ENCODE results near the gene NOL4L. TPM values are rescaled to one million over a fixed set of nuclear protein-coding genes. Genes with fewer than 3 reads are reported as not detected.

NOL4L gene
- polyA plus RNA-seq, 1 experiment, result 10.9 TPM

GRCh38 chr20:32445539-32446273, 139.4 kb downstream of the NOL4L start:
- TF ChIP-seq CTCF (IDR thresholded peaks at IDR 0.05; ENCODE audit: insufficient read depth, low read depth, low read length), result no peak
- ChIA-PET CTCF (interaction anchor here (1.2 to 2.0 kb wide), 2 partner anchors 10 to 104 kb away, joined by 3 to 7 read pairs; no protein-coding TSS in a partner anchor), POLR2A (no interaction called here)
- H3K27me3 ChIP-seq (ENCODE audit: control insufficient read depth, insufficient read depth, low read length), result no peaks in the 10 kb centered on the region
- H3K36me3 ChIP-seq (ENCODE audit: control insufficient read depth, insufficient read depth, low read length), result peaks cover 19% of the 10 kb centered on the region
- DNase-seq (ENCODE audit: low read depth), result no peak
- no peak overlapping the region for H3K4me3 ChIP-seq (ENCODE audit: low read depth, low read length)

- TF ChIP-seq CTCF (IDR thresholded peaks at IDR 0.05; ENCODE audit: insufficient read depth, low read depth, low read length), result no peak
- Histone ChIP-seq H3K36me3 (ENCODE audit: control insufficient read depth, insufficient read depth, low read length) (peaks cover 18% of the 10 kb centered on the region), H3K27me3 (ENCODE audit: control insufficient read depth, insufficient read depth, low read length) (no peaks in the 10 kb centered on the region), H3K4me3 (ENCODE audit: low read depth, low read length) (no peak overlapping the region)
- DNase-seq (ENCODE audit: low read depth), result no peak
- ChIA-PET POLR2A (interaction anchor here (0.7 kb wide), 1 partner anchor 382 kb away, joined by 3 read pairs; no protein-coding TSS in a partner anchor), CTCF (interaction anchor here (0.8 to 1.3 kb wide), 3 partner anchors 13 to 108 kb away, joined by 3 to 7 read pairs (median 4); no protein-coding TSS in a partner anchor)
These were observed 140.5 kb downstream of the NOL4L start for GRCh38 chr20:32444474-32445220.

- Histone ChIP-seq H3K4me3 (ENCODE audit: low read depth, low read length) (no peak overlapping the region), H3K27me3 (ENCODE audit: control insufficient read depth, insufficient read depth, low read length) (no peaks in the 10 kb centered on the region), H3K36me3 (ENCODE audit: control insufficient read depth, insufficient read depth, low read length) (peaks cover 18% of the 10 kb centered on the region)
- no peak for TF ChIP-seq CTCF (IDR thresholded peaks at IDR 0.05; ENCODE audit: insufficient read depth, low read depth, low read length)
- POLR2A ChIA-PET, result interaction anchor here (0.5 to 0.6 kb wide), 2 partner anchors 31 to 44 kb away, joined by 4 to 19 read pairs; no protein-coding TSS in a partner anchor
- no peak for DNase-seq (ENCODE audit: low read depth)
- CTCF ChIA-PET, result interaction anchor here (1.3 to 2.2 kb wide), 2 partner anchors 9 to 14 kb away, joined by 5 to 7 read pairs; no protein-coding TSS in a partner anchor
These were observed 141.7 kb downstream of the NOL4L start for GRCh38 chr20:32443386-32443974.

- ChIA-PET POLR2A (interaction anchor here (0.5 to 0.6 kb wide), 2 partner anchors 32 to 43 kb away, joined by 4 to 19 read pairs; no protein-coding TSS in a partner anchor), CTCF (interaction anchor here (0.7 to 2.2 kb wide), 3 partner anchors 9 to 29 kb away, joined by 3 to 7 read pairs (median 5); no protein-coding TSS in a partner anchor)
- no peak for TF ChIP-seq CTCF (IDR thresholded peaks at IDR 0.05; ENCODE audit: insufficient read depth, low read depth, low read length)
- H3K4me3 ChIP-seq (ENCODE audit: low read depth, low read length), result no peak overlapping the region
- no peak for DNase-seq (ENCODE audit: low read depth)
- H3K36me3 ChIP-seq (ENCODE audit: control insufficient read depth, insufficient read depth, low read length), result peaks cover 18% of the 10 kb centered on the region
- no peaks in the 10 kb centered on the region for H3K27me3 ChIP-seq (ENCODE audit: control insufficient read depth, insufficient read depth, low read length)
These were observed 142.3 kb downstream of the NOL4L start for GRCh38 chr20:32442630-32443373.

Data from BJ (cell line).